HuH-7 (cell line): ENCODE measurements around the gene SLC17A7.
A peak's percentile ranks its signal among the peaks of the same experiment; 100 is the strongest.

Experiments used
- DNase-seq: peaks from one replicate; pipeline ENCODE4 v3.0.0; 2011; ENCODE audit warnings: low spot score

The SLC17A7 gene

DNA sequence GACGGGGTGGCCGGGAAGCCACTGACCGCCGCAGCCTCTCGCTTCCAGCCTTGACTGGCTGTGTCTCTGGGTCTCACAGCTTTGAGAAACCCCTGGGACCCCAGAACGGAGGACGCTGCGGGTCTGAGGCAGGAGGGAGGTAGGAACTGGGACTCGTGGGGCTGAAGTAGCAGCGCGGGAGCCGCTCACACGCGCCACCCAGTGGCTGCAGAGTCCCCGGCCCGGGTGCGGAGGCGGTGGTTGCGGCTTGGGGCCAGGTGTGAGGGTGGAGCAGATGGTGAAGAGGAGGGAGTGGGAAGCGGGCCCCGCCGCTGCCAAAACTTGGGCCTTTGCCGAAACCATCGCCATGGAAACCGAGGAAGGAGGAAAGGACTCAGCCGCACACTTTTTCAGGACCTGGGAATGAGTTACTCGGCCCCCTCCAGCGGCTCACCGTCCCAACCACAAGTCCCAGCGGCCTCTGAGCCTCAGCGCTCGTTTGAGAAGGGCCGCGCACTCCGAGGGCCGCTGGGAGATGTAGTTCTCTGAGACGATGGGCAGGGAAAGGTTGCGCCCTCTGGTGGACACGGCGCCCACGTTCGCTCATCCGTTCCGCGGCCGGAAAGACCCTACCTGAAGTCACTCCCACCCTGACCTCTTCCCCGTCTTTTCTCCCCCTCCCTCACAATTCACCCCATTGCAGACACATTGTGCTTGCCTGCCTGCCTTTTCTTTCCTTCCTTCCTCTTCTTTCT lies 2.2 kb upstream of the SLC17A7 start:
- peak; percentile 90 for DNase-seq

- peak; percentile 95 for DNase-seq
These were observed 1.5 kb upstream of the SLC17A7 start for GRCh38 chr19:49442771-49443365.

DNA sequence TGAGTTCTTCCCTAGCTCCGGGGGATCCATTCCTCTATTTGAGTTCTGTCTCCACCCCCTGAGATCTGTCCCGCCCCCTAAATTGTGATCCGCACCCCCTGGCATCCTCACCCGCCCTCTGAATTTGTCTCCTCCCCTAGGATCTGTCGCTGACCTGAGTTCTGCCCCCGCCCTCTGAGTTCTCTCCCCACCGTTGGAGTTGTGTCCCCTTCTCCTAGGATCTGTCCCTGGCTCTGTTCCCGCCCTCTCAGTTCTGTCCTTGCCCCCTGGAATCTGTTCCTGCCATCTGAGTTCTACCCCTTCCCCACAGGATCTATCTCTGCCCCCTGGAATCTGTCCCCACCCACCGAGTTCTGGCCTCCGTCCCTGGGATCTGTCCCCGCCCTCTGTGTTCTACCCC lies 1.0 kb upstream of the SLC17A7 start:
- DNase-seq = no peak

DNA sequence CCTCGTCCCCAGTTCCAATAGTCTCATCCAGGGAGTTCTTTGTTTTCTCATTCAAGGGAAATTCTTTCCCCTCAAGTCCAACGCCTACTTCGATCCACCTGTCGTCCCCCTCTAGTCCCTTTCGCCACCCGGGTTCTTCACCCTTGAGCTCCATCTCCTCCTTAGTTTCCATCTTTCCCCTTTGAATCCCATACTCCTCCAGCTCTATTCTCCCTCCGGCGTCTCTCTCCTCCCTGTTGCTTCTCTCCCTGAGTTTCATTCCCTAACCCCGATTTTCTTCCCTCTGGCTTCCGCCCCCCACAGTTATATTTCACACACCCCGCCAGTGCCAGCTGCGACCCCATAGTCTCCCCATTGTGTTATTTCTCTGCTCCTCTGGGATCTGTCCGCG lies 628 bp upstream of the SLC17A7 start:
- no peak for DNase-seq

DNA sequence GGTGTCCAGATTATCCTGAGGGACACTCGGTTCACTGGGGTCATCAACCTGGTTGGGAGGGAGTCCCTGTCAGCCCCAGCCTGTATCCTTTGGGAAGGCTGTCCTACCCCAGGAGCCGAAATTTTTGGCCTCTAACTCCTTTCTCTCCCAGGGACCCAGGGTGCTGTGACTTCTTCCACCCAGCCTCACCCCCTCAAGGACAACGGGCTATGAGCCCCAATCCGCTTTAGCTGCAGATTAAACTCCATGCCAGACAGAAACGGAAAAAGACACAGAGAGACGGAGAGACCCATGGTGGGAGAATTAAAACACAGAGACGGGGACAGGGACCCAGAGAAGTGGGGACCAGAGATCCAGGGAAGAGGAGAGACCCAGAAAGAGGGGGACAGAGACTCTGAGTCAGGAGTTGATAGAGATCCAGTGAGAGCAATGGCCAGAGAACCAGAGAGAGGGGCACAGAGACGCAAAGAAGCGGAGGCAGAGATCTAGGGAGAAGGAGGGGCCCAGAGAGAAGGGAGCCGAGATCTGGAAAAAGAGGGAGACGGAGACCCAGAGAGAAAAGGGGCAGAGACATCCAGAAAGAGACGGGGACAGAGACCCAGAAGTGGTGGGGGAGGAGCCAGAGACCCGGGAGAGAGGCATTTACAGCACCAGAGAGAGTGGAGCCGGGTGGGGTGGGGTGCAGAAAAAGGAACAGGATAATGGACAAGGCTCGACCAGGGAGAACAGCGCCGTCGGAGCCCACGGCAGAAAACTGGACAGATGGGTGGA lies 703 bp downstream of the SLC17A7 start:
- no peak for DNase-seq

- no peak for DNase-seq
These were observed 1.5 kb downstream of the SLC17A7 start for GRCh38 chr19:49439836-49440235.

DNA sequence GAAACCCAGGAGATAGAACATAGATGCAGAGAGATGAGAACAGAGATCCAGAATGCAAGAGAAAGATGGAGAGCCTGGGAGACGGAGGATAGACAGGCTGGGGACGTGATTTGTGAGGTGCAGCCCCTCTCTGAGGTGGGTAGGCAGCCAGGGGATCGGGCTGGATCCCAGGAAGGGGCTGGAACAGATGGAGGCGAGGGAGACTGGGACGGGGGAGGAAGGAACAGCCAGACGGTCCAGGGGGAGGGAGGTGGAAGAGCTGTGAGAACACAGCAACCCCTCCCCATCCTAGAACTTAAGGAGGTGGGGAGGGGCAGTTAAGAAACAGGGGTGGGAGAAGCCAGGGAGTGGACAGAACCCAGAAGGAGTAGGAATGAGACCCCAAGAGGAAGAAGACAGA lies 3.1 kb downstream of the SLC17A7 start:
- no peak for DNase-seq

- DNase-seq = no peak
These were observed 4.1 kb downstream of the SLC17A7 start for GRCh38 chr19:49437231-49437630.

DNA sequence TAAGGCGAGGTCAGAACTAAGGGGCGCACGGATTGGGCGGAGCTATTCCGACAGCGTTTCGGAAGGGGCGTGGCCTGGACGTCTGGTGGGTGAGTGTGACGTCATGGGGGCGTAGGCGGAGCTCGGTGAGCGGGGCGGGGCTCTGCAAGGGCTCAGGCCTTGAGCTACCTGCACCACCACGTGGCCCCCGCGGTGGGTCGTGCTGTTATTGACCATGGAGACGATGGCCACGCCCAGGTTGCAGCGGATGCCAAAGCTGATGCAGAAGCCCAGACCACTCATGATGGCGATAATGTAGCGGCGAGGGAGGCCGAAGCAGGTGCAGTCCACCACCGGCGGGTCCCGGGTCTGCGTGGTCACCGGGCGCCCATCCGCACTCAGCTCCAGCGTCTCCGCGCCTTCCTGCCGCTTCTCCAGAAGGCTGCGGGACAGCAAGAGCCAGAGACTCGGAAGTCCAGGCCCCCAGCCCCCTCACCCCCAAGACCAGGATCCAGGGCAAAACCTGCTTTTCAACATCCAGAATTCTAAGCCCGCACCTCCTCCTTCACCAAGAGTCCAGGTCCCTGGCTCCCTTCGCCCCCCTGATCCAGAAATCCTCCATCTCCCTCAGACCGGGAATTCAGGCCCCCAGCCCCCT lies 4.8 kb downstream of the SLC17A7 start:
- DNase-seq = no peak

GRCh38 chr19:49435670-49436069 lies 5.7 kb downstream of the SLC17A7 start:
- no peak for DNase-seq

DNA sequence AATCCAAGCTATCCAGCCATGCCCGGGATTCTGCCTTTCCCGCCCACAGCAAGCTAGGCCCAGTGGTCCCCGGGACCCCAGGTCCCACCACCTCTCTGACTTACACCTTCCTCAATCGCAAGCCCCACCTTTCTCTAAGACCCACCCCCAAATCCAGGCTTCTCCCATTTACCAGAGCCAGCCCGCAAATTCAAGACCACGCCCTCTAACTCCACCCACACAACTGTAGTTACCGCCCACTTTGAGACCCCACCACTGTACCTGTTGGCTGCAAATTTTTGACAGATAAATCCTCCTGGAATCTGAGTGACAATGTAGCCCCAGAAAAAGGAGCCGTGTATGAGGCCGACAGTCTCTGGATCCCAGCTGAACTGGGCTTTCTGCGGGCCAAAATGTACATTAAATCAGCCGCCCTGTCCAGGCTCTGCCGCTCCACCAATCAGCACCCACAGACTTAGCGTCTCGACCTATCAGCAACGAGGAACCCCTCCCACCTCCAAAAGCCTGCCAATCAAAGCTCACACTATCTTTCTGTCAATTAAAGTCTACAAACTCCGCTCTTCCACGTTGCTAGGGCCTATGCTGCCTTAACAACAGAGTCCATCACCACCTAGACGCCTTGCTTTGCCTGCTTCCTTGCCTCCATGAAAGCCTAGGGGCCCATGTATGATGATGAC lies 6.3 kb downstream of the SLC17A7 start:
- no peak for DNase-seq

- DNase-seq = no peak
These were observed 8.0 kb downstream of the SLC17A7 start for GRCh38 chr19:49433240-49433901.

GRCh38 chr19:49432141-49433073 lies 8.9 kb downstream of the SLC17A7 start:
- DNase-seq = no peak

- no peak for DNase-seq
These were observed 10.0 kb downstream of the SLC17A7 start for GRCh38 chr19:49431330-49431749.

DNA sequence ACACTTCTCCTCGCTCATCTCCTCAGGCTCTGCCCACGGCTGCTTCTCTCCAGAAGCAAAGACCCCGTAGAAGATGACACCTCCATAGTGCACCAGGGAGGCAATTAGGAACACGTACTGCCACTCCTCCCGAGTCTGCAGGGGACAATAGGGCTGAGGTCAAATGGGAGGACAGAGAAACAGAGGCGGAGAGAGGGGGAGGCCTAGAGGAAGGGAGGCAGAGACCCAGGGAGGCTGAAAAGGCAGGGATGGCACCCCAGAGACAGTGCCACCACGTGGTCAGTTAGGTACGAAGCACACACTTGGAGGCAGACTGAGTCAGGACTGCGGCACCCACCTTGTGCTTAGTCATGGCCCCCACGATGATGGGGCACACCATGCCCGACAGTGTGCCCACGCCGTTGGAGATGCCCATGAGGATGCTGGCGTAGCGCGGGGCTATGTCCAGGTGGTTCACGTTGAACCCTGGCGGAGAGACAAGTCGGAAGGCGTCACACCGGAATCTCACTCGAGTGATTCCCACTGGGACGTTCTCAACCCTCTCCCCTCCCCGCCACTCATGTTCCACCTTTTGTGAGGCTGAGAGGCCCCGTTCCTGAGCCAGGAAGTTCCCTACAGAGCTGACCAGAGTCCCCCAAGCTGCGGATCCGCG lies 10.5 kb downstream of the SLC17A7 start:
- peak; percentile 63 for DNase-seq

DNA sequence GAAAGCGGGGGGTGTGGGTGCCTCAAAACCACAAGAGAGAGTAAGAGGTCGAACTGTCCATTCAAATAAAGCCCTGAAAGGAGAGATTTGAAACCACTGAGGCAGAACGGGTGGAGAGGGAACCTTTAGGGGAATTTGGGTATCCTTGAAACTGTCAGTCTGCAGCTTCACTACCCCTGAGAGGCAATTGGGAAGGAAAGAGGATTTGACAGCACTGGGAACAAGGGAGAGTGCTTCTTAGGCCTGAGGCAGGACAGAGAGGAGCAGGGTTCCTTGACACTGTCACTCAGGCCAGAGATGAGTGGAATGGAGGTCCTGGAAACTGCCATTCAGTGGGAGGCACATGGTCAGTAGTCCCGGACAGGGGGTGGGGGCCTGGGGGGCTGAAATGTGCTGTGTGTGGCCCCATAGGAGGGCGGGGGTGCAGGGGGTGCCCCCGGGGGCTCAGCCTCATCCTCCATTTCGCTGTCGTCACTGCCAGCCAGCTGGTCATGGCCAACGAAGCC lies 11.1 kb downstream of the SLC17A7 start:
- DNase-seq = no peak

DNA sequence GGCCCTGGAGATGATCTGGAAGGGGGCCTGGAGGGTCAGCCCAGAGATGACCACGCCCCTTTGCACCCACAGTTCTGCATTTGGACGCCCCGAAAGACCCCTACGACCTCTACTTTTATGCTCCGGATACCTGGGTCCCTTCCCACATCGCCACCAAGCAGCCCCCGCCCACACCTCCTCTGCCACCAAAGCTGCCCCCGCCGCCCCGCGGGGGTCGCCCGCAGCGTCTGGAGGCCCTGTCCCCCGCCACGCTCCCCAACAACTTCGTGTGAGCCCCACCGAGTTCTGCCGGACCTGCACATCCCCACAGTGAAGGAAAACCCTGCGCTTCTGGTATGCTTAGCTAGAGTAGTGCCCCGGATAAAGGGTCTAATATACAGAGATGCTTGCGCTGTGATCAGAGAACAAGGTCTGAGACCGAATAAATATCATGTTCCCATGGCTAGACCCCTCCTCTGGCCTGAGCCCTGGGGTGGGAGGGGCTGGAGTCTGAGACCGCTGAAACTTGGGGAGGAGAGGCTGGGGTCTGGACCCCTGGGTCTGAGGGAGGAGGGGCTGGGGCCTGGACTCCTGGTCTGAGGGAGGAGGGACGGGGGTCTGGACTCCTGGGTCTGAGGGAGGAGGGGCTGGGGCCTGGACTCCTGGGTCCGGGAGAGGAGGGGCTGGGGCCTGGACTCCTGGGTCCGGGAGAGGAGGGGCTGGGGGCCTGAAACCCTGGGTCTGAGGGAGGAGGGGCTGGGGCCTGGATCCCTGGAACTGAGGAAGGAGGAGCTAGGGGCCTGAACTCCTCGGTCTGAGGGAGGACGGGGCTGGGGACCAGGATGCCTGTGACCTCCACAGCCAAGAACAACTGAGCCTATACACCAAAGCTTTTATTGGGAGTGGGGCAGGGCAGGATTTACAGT lies 12.5 kb downstream of the SLC17A7 start:
- DNase-seq = no peak

- no peak for DNase-seq
These were observed 13.3 kb downstream of the SLC17A7 start for GRCh38 chr19:49427855-49428546.
